ENCODE data around the gene KLF16.

Gene KLF16

GRCh38 chr19:1825909-1826556 lies 37.3 kb downstream of the KLF16 start:
- peak; percentile 95 for TF ChIP-seq CTCF (IDR thresholded peaks at IDR 0.05; ENCODE audit: low read depth, low read length, missing control alignments)
- no peak overlapping the region for H3K4me3 ChIP-seq (replicated peaks; ENCODE audit: low read depth, low read length)
- no peak for DNase-seq (ENCODE audit: extremely low read depth, low read depth)

GRCh38 chr19:1824252-1824622 lies 39.1 kb downstream of the KLF16 start:
- no peak for TF ChIP-seq CTCF (IDR thresholded peaks at IDR 0.05; ENCODE audit: low read depth, low read length, missing control alignments)
- no peak for DNase-seq (ENCODE audit: extremely low read depth, low read depth)
- no peak overlapping the region for H3K4me3 ChIP-seq (replicated peaks; ENCODE audit: low read depth, low read length)

- DNase-seq (ENCODE audit: extremely low read depth, low read depth), result no peak
- H3K4me3 ChIP-seq (replicated peaks; ENCODE audit: low read depth, low read length), result no peak overlapping the region
- TF ChIP-seq CTCF (IDR thresholded peaks at IDR 0.05; ENCODE audit: low read depth, low read length, missing control alignments), result no peak
Measured at GRCh38 chr19:1823539-1824251, 39.7 kb downstream of the KLF16 start.

GRCh38 chr19:1823020-1823419 lies 40.4 kb downstream of the KLF16 start:
- no peak overlapping the region for H3K4me3 ChIP-seq (replicated peaks; ENCODE audit: low read depth, low read length)
- DNase-seq (ENCODE audit: extremely low read depth, low read depth), result no peak
- no peak for TF ChIP-seq CTCF (IDR thresholded peaks at IDR 0.05; ENCODE audit: low read depth, low read length, missing control alignments)

- TF ChIP-seq CTCF (IDR thresholded peaks at IDR 0.05; ENCODE audit: low read depth, low read length, missing control alignments), result no peak
- no peak for DNase-seq (ENCODE audit: extremely low read depth, low read depth)
Measured at GRCh38 chr19:1822210-1822609, 41.2 kb downstream of the KLF16 start.

GRCh38 chr19:1819341-1820255 lies 43.8 kb downstream of the KLF16 start:
- DNase-seq (ENCODE audit: extremely low read depth, low read depth), result no peak
- no peak for TF ChIP-seq CTCF (IDR thresholded peaks at IDR 0.05; ENCODE audit: low read depth, low read length, missing control alignments)

More at GRCh38 chr19:1822210-1822609, 41.2 kb downstream of the KLF16 start:
- H3K4me3 ChIP-seq (replicated peaks; ENCODE audit: low read depth, low read length), result no peak overlapping the region

More at GRCh38 chr19:1819341-1820255, 43.8 kb downstream of the KLF16 start:
- H3K4me3 ChIP-seq (replicated peaks; ENCODE audit: low read depth, low read length), result no peak overlapping the region
